Sigmoid colon (tissue), 4 donors: ENCODE results near the gene KIFC1.

ENCODE experiments used
- CTCF ChIP-seq, 4 experiments: fragments of 450-650 bp in 3 of 4; fragments of 200-600 bp in 1 of 4; IDR thresholded peaks; one replicate each; pipeline ENCODE4 v1.5.1; 2016 to 2019; ENCODE audit warnings: antibody characterized with exemption in 4 of 4, mild to moderate bottlenecking in 3 of 4, moderate library complexity in 2 of 4
- POLR2A ChIP-seq, 2 donors: fragments of 450-650 bp; IDR thresholded peaks; one replicate each; pipeline ENCODE4 v1.6.1; 2016; ENCODE audit warnings: antibody characterized with exemption in 2 of 2, mild to moderate bottlenecking in 2 of 2, moderate library complexity in 2 of 2
- POLR2AphosphoS5 ChIP-seq, 4 donors: sonication (generic); formaldehyde crosslinking; IDR thresholded peaks; one replicate each; pipeline ENCODE4 v1.6.1; 2017; ENCODE audit warnings: antibody characterized with exemption in 4 of 4

GRCh38 chr6:33443619-33444504 is 52.2 kb downstream of the KIFC1 start:
- TF ChIP-seq POLR2A (IDR thresholded peaks at IDR 0.05) (no peak), CTCF (IDR thresholded peaks at IDR 0.05) (no peak), POLR2AphosphoS5 (IDR thresholded peaks at IDR 0.05) (no peak)
